Activated T-cell treated with anti-CD3 and anti-CD28 coated beads, Interleukin-2, amount 50 U/mL, for 1 hour (primary cell): ENCODE measurements around the gene CDH4.

Experiments
- DNase-seq: peaks from one replicate; pipeline ENCODE4 v3.0.0-alpha.2; 2020

Gene CDH4

DNA sequence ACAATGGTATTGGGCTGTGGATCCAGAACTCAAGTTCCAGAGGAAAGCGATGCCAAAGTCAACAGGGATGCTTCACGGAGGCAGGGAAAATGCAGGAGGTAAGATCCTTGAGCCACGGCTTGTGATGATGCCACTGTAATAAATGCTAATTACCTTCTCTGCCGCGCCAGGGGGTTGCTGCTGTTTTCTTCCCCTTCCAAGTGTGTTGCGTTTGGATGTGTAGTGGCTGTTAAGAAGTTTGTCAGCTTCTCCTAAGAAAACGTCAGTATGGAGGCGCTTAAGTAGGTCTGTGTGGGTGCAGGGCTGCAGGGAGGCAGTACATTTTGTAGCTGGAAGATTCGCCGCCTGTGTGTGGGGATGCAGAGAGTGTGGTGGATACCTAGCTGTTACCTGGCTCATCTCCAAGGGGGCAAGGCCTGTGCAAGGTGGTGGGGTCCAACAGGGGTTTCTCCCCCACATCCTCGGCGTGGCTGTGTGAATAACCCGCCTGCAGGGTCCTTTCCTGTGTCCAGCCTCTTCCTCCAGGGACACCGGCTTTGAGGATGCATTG, 318.7 kb downstream of the CDH4 start:
- DNase-seq, result no peak

DNA sequence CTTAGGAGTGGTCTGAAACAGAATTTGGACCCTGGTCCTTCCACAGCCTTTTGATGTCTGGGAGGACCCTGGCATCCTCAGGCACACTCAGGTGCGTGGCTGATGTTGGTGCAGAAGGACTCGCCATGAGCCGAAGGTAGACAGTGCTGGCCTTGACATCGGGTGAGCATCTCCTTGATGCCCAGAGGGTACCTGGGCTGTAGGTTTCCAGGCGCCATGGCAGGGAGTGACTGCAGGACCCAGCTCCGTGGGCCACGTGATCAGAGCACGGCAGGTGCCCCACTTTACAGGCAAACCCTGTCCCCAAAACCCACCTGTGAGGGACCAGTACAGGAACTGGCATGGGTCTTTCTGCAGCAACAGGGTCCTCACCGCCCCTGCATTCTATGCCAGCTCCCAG, 319.2 kb downstream of the CDH4 start:
- DNase-seq, result no peak

DNA sequence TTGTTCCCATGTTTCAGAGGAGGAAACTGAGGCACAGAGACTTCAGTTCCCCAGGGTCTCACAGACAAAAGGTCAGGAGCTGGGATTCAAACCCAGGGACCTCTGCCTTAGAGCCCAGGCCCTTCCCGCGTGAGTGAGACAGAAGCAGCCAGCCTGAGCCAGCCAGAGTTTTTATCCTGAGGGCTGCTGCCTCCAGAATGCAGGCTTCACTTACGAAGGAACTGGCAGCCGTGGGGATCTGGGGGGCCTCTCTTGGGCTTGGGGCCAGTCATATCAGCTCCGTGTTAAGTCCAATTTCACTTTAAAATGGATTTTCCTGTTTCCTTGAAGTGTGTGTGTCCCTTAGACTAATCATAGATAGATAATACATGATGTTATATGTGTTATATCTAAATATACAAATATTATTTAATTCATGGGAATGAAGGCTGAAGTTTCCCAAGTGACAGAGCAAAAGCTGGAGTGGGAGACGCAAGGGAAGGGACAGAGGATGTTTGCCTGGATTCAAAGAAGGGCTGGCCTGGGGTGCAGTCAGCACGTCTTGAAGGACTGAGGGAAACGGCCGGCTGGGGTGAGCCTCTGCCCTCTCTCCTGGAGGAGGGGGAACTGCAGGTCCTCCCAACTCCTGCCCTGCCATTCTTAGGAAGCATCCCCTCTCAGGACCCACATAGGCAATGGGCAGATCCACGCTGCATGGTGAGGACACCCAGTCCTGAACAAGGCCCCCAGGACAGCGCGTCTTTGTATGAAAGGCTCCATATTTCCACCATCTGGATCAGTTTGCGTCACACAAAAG, 320.1 kb downstream of the CDH4 start:
- no peak for DNase-seq

GRCh38 chr20:61572789-61573188, 320.7 kb downstream of the CDH4 start:
- DNase-seq, result no peak

GRCh38 chr20:61573415-61574305, 321.6 kb downstream of the CDH4 start:
- DNase-seq, result no peak

DNA sequence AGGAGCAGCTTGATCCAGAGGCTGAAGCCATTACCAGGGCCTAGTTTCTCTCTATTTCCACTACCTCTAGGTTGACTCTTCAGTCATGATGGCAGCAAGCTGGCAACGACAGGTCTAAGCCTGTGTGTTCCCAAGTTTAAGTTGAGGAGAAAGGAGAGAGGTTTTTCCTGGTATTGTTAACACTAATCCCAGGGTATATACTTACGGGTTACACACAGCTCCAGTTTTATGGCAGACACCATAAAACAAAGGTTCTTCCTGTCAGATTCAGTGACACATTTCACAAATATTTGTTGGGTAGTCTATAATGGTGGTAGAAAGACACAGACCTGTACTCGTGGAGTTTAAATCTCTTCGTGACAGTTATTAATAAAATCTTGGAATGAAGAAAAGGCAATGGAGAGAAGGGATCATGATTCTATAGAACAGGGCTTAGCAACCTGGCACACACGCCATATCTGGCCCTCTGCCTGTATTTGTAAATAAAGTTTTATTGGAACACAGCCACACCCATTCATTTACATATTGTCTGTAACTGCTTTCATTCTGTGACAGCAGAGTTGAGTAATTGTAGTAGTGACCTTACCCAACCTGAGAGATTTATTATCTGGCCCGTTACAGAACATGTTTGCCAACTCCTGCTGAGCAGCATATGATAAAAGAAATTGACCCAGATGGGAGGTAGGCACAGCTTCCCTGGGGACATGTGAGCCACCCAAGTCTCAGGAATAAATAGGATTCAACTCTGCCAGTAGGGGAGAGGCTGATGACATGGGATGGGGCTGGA, 323.3 kb downstream of the CDH4 start:
- no peak for DNase-seq

GRCh38 chr20:61576372-61576771, 324.3 kb downstream of the CDH4 start:
- no peak for DNase-seq

DNA sequence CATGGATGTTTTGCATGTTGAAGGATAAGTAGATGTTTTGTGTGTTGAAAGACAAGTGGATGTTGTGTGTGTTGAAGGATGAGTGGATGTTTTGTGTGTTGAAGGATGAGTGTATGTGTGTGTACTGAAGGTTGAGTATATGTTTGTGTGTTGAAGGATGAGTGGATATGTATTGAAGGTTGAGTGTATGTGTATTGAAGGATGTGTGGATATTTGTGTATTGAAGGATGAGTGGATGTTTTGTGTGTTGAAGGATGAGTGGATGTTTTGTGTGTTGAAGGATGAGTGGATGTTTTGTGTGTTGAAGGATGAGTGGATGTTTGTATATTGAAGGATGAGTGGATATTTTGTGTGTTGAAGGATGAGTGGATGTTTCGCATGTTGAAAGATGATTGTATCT, 325.0 kb downstream of the CDH4 start:
- DNase-seq, result no peak

DNA sequence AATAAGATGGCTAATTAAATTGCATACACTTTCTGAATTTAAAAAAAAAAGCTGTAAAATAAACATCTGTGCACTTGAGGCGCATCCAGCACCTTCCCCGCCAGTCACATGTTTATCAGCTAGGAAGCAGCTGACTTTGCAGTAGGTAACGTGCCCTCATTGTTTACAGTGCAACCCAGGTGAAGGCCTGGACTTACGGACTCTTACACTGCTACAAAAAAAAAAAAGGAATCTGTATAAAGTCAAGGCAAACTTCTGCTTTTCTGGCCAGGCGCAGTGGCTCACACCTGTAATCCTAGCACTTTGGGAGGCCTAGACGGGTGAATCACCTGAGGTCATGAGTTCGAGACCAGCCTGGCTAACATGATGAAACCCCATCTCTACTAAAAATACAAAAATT, 327.8 kb downstream of the CDH4 start:
- no peak for DNase-seq

DNA sequence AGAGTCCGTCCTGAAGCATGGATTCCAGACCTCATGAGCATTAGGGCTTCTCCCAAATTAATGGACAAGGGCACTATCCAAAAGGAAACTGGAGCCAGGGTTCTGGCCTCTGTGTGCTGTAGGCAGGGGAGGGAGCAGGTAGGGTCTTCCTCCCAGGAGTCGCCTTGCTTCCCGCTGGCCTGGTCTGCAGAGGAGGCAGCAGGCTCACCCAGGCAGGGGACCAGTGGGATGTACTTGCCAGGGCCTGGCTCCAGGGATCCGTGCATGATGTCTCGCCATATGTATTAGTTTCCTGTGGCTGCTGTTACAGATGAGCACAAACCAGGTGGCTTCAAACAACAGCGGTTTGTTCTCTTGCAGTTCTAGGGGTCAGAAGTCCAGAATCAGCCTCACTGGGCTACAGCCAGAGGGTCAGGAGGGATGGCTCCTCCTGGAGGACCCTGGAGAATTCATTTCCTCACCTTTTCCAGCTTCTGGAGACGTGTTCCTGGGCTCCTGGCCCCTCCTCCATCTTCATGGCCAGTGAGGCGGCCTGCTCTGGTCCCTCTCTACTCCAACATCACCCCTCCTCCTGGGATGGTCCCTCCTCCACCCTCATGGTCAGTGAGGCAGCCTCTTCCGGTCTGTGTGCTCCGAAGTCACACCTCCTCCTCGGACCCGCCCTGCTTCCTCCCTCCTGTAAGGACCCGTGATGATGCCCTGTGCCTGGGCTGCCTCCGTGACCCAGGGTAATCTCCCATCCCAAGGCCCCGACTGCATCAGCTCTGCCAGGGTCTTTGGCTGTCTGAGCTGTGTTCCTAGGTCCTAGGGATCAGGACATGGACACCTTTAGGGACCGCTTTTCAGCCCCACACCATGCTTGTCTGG, 329.1 kb downstream of the CDH4 start:
- no peak for DNase-seq

DNA sequence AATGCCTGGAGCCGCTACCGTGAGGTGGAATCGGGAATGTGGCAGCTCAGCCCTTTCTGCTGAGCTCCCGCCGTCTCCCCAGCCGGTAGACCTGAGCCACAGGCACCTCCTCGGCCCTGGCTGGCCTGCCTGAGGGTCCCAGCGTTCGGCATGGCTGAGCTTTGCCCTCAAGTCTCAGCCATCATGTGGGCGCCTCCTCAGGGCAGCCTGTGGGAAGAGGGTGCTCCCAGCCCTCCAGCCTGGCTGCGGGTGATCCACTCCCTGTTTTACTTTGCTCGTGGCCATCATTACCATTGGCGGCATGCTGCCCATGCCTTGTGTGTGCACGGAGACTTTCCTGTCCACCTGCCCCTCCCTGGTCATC, 329.7 kb downstream of the CDH4 start:
- no peak for DNase-seq

GRCh38 chr20:61582196-61582923, 330.3 kb downstream of the CDH4 start:
- no peak for DNase-seq

DNA sequence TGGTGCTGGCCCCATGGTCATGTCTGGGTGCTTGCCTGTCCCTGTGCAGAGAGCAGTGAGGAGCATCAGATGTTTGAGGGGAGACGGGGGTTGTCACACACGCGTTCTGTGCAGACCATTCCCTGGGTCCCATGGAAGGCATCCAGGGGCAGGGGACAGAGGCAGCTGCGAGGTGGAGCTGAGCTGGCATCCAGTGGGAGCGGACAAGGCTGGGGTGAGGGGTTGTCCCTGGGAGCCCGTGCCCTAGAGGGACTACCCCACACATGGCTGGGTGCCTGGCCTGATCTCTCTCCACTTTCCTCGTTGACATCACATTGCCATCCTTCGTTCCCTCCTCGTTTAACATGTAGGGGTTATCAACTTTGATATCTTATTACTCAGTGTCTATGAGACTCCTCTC, 331.3 kb downstream of the CDH4 start:
- no peak for DNase-seq

DNA sequence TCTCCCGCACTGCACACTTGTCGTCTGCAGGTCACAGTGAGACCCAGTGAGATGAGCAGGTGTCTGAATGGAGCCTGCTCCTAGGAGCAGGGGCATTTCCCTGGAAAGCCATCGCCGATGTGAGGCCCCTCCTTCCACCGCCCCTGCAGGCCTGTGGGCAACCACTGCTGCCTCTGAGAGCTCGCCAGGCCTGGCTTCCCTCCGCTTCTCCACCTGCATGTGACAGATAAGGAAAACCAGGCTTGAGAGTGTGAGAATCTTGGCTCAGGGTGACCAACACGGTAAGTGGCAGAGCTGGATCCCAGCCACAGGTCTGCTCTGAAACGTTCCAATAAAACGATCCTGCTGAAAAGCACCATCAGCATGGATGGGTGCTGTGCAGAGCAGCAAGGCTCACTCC, 332.8 kb downstream of the CDH4 start:
- DNase-seq, result no peak

DNA sequence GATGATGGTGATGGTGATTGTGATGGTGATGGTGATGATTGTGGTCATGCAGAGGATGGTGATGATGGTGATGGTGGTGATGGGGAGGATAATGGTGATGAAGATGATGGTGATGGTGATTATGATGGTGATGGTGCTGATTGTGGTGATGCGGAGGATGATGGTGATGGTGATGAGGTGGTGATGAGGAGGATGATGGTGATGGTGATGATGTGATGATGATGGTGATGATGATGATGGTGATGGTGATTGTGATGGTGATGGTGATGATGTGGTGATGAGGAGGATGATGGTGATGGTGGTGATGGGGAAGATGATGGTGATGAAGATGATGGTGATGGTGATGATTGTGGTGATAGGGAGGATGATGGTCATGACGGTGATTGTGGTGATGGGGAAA, 333.7 kb downstream of the CDH4 start:
- no peak for DNase-seq

DNA sequence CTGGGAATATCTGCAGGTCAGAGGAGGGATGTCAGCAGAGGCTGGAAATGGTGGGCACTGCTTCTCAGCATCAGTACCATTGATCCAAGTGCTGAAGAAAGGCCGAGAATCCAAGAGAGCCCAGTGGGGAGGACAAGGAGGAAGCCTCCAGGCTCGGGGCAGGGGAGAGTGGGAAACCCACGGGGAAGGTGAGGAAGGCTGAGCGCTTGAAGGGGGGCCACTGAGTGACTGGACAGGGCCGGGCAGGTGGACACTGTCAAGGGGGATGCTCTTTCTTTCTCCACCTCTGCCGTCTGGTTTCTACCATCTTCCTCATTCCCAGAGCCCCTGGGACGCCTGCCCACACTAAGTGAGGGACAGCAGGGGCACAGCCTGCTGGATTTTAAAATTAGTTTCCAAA, 335.0 kb downstream of the CDH4 start:
- no peak for DNase-seq

GRCh38 chr20:61587681-61588289, 335.7 kb downstream of the CDH4 start:
- no peak for DNase-seq

DNA sequence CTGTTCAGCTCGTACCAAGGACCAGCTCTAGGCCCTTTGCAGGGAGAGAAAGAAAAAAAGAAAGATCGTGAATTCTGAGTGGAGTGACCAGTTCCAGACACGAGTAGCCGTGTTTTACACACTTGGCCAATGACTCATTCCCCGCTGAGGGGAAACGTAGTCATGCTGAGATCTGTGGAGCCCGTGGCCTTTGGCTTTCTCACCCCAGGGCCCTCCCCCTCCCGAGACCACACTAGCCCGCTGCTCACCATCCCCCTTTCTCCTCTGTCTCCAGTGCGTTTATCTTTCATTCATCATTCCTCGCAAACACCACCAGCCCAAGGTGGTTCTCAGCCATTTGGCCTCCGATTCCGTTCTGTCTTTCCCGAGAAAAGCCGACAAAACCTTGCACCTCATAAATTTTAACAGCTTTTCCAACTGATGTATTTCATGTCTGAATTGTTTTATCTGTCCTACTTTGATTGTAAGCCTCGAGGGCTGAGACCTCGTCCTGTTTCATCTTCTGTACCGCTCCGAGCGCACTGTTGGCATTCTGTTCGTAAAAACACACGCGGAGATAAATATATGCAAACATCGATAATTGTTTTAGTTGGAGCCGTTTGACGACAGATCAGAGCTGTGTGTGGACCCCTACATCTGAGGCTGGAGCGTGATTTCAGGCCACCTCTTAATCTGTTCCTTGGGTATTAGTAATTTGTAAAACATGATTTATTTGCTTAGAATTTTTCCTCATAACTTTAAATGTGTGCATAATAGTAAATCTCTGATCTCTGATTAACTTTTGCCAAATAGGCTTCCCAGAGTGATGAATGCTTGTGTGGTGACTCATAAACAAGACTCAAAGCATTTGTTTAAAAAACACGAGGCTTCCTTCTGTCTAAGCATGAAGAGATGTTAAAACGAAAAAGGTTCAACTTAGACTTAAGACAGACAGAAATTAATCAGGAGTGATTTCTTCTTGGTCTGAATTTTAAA, 336.6 kb downstream of the CDH4 start:
- no peak for DNase-seq

- DNase-seq, result no peak
Measured at GRCh38 chr20:61590236-61590635, 338.2 kb downstream of the CDH4 start.

- no peak for DNase-seq
Measured at GRCh38 chr20:61593516-61593915, 341.5 kb downstream of the CDH4 start.
